Activated CD4-positive, CD25-positive, alpha-beta regulatory T cell treated with anti-CD3 and anti-CD28 coated beads, Interleukin-2, amount 50 U/mL, for 24 hours (primary cell): Measurements from ENCODE around the gene ACOT12.
"Not testable (repeated sequence)": the region's sequence is repeated elsewhere in the genome, so short reads cannot be mapped to it uniquely, and the experiment has no call there.

Experiments
- ATAC-seq, 2 donors: fragments of 150-1000 bp; cut with Tn5 transposase; one replicate each; pipeline ENCODE4 v1.10.0; 2021; ENCODE audit warnings: mild to moderate bottlenecking in 1 of 2, moderate library complexity in 1 of 2

ACOT12 gene

DNA sequence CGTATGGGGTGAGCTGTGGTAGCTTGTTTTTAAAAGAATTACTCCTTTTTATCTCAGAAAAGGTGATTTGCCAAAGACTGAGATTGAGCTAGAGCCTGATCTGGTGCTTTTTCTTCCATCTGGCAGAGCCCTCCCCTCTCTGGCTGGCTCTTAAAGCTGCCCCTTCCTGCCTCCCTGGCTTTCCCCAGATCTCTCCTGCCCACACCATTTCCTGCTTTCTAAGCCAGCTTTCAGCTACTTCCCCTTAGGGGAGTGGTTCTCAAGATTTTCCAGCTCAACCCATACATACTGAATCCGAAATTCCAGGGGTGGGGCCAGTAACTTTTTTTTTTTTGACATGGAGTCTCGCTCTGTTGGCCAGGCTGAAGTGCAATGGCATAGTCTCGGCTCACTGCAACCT, 4.8 kb upstream of the ACOT12 start:
- no peak for ATAC-seq

DNA sequence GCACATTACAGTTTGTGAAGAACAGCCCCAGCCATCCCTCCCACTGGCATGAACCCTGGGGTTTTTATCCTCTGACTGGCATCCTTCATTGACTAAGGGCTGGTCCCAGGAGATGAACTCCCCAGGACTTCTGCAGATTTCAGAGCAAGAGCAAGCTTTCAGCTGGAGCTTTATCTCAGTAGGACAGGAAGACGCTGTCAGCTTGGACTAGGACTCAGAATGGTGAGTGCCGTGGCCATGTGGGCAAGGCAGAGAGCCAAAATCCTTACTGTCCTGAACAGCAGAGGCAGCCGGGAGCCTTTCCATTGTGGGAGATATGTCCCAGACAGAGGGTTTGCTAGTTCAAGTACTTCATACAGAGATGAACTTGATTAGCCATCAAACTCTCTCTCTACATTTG, 3.2 kb upstream of the ACOT12 start:
- ATAC-seq, result no peak

DNA sequence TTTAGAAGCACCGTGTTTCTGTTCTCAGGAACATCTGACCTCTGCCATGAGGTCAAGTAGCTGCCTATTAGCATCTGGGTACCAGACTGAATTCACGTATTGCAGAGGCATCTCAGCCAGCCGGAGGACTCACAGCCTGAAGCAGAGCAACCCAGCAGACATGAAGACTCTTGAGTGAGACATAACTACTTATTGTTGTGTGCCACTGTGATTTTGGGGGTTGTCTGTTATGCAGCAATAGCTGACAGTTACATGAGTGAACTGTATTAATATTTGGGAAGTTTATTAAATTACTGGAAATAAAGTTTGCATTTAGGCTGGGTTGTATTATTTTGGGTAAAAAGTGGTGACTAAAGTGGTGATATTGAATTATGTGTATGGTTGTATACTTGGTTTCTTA, 1.3 kb upstream of the ACOT12 start:
- no peak for ATAC-seq

DNA sequence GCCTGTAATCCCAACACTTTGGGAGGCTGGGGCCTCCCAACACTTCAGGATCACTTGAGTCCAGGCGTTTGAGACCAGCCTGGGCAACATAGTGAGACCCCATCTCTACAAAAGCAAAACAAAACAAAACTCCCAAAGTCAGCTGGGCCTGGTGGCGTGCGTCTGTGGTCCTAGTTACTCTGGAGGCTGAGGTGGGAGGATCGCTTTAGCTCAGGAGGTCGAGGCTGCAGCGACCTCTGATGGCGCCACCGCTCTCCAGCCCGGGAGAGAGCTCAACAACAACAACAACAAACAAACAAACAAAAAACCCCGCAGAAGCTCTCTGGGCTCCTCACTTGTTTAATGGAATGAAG, 528 bp downstream of the ACOT12 start:
- ATAC-seq, result no peak

DNA sequence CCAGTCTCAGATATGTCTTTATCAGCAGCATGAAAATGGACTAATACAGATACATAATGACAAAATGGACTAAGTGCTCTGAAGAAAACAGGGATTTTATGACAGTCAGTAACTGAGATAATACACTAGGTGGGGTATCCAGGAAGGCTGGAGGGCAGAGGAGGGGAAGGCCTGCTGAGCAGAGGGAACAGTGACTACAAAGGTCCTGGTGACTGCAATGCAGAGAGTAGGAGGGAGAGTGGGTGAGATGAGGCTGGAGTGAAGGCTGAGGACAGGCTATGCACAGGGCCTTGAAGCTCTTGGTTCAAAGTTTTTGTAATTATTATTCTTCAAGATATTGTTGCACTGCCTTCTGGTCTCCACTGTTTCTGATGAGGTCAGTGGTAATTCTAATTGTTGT, 4.9 kb downstream of the ACOT12 start:
- ATAC-seq, result no peak

DNA sequence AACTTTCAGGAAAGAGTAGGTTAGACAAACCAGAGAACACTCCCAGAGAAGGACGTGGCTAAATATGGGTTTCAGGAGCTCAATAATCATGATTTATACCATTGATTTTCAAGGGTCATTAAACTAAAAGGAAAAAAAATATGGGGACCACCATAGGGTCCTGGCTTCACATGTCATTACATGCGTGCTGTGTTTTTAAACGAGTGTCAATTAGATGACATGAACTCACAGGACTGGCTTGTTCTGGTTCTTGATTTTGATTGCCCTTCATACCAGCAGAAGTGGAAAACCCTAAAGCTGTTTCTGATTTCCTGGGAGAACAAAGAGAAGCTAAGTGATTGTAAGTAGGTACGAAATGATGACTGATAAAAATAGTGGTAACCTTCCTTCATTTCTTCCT, 5.8 kb downstream of the ACOT12 start:
- no peak for ATAC-seq

DNA sequence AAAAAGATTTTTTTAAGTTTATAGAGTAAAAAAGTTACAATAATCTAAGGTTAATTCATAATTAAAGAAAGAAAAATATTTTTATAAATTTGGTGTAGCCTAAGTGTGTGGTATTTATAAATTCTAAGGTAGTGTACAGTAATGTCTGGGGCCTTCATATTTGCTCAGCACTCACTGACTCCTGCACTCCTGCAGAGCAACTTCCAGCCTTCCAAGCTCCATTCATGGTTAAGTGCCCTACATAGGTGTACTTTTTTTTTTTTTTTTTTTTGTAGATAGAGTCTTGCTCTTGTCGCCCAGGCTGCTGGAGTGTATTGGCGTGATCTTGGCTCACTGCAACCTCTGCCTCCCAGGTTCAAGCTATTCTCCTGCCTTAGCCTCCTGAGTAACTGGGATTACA, 10.1 kb downstream of the ACOT12 start:
- no peak for ATAC-seq

DNA sequence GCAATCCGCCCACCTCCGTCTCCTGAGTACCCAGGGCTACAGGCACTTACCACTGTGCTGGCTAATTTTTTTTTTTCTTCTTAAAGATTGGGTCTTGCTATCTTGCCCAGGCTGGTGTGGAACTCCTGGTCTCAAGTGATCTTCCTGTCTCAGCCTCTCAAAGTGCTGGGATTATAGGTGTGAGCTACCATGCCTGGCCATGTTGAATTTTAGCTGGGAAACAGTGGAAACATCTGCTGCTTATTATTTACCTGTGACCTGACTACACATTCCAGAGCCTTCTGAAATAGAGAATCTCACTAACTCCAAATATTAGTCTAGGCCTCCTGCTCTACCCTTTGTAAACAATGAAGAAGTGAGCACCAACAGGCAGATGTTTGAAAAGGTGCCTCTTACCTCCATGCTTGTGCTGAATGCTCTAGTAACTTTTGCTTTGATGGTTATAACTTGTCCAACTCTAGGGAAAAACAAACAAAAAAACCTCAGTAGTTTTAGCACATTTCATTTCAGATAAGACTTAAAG, 22.5 kb downstream of the ACOT12 start:
- no peak for ATAC-seq

DNA sequence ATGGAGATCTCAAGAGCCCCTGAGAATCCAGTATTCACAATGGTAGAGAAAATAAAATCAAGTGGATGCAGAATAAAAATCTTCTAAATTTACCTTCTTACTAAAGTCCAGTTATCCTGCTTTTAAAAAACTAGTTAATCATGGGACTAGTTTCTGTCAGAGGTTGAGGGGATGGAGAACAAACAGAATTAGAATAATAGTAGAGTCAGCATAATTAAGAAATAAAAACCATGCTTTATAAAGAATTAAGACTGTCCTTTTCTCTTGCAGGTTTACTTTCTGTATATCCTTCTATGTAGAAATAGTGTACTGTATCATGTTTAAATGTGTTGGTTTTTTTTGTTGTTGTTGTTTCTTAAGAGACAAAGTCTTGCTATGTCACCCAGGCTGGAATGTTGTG, 23.0 kb downstream of the ACOT12 start:
- no peak for ATAC-seq

DNA sequence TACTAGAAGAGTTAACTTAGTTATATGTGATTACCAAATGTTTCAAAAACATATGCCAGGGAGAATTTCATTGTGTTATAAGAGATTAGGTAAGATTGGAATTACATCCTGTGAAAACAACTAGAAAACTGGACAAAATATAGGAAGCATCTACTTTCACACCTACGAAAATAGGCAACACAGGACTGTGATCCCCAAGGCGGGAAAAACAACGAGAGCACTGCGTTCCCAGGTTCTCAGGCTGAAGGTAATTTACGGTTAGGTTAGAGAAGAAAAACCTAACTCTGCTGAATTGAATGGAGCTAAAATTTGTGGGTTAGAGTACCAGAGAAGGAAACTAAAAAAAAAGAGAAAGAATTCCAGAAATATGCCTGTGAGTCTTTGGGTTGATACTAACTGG, 28.4 kb downstream of the ACOT12 start:
- no peak for ATAC-seq

DNA sequence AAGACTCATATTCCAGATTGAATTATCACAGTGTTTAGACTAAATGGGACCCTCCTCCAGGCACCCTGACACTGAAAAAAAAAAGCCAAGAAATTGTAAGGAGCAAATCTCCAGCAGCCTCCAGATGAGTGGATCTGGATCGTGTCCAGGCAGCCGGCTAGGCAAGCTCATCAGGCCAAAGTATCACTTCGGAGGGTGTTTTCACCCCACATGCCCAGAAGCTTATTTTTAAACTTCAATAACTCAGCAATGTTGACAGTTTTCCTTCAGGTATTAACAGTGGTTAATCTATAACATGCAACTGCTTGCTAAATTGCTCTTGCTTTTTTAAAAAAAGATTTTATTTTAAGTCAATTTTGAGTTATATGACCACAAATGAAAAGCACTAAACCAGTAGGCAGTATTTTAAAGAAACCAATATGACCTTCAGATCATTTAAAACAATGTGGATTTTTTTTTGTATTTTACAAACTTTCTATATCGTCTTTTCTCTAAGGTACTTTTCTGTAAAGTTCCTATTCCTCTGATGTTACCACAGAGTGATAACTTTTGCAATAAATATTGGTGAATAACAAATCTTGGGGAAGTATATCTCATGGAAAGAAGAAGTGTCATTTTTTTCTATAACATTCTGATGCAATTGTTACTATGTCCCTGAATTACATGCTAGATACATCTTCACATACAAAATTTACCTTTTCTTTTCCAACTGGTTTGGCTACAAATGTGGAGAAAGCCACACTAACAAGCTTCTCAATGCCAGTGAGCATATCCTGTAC, 30.7 kb downstream of the ACOT12 start:
- ATAC-seq, result no peak

DNA sequence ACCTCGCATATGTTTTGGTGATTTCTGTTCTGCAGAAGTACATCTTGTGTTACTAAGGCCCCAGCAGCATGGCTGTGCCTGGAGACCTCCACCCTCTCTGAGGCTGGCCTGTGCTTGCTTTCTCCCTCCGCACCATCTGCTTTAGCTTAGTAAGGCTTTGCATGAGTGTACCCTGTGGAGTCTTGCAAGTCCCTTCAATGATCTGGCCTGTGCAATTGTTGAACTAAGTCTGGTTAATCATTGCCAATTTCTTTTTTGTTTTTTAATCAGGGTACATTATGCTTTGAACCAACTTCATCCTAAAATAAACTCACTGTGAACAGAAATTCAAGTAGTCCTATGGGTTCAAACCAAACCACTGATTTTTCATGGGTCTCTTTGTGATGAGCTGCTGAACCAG, 32.3 kb downstream of the ACOT12 start:
- no peak for ATAC-seq

DNA sequence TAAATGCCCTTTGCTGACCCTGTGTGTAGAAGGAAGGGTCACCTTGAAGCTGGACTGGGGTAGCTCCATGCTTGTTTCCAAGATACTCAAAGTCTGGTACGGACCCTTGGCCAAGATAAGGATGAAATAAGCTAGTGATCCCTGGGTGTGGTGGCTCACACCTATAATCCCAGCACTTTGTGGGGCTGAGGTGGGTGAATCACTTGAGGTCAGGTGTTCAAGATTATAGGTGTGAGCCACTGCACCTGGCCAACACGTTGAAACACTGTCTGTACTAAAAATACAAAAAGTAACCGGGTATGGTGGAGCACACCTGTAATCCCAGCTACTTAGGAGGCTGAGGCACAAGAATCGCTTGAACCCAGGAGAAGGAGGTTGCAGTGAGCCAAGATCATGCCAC, 33.3 kb downstream of the ACOT12 start:
- ATAC-seq, result no peak

DNA sequence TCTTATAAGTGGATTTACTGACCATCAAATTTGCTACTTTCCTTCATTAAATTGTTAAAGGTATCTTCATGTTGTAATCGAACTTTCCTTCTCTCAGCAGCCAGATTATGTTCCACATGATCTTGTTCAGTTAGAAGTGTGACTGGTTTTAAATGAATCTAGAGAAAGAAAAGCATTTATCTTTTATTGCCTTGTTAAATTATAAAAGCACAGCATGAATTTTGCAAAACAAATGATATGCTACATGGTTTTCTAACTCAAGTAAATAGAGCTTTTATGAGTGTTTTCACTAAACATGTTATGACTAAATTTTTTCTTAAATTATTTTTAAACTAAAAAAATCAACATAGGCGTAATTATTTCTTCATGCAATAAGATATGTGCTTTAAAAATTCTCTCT, 34.1 kb downstream of the ACOT12 start:
- no peak for ATAC-seq

DNA sequence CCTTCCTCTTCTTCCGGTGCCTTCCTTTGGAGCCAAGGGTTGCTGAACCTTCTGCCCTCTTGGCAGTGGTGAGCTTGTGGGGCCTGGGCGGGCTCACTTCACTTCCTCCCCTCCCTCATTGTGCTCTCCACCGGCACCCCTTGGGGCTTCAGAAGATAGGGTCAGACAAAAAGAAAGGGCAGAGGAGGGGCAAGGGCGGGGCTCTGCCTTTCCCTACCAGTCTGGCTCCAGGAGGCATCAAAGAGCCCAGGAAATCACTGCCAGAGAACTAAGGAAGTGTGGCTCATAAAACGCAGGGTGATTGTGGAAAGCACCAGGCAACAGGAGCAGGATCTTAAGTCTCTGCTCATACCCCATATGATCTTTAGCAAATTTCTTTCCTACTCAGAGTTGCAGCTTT, 34.8 kb downstream of the ACOT12 start:
- no peak for ATAC-seq

DNA sequence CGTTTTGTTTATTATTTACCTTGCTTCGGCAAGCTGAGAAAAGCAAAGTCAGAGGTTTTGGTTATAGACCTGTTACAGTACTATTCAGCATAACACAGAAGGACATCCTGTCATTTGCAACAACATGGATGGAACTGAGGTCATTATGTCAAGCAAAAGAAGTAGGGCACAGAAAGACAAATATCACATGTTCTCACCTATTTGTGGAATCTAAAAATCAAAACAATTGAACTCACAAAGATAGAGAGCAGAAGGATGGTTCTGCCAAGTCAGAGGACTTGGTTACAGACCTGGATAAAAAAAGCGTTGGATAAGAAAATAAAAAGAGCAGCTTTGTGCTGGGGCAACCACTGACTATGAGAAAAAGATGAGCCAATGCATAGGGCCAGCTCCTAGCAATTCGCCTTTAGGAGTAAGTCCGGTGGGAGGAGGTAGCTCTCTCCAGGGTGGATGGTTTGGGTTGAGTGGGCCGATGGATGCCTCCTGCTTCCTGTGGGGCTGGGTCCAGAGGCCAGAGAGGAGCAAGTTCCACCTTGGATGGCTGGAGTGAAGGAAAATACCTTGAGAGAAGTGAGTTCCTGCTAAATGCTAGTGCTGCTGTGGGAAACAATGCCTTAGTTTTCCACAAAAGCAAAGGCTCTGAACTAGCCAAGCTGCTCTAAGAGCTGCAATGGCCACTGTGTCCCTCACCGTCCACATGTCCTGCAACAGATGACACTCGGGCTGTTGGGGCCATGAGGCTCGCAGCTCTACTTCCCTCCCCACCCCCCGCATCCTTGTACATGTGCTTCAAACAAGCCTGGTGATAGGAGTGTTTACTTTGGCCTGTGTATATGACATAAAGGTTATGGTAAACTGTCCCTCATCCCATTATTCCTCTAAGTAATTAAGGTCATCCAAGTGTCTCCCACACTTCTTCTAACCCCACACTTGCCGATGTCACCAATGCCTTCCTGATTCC, 38.4 kb downstream of the ACOT12 start:
- no peak for ATAC-seq

DNA sequence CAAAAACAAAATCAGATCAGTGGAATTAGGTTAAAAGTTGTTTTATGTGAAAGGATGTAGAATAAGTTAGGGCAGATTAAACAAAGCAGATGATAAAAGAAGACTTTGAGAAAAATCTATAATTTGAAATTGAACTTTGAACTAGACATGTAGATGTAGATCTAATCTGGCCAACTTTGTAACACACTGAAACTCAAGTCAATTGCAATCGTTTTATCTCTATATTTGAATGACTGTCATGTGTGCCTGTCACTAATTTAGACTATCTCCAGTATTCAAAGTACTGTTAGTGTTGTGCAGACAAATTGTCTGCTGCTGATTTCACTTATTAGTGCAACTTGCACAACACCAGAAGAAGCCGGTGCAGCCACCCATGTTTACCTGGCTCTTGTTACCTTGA, 39.8 kb downstream of the ACOT12 start:
- ATAC-seq, result no peak

DNA sequence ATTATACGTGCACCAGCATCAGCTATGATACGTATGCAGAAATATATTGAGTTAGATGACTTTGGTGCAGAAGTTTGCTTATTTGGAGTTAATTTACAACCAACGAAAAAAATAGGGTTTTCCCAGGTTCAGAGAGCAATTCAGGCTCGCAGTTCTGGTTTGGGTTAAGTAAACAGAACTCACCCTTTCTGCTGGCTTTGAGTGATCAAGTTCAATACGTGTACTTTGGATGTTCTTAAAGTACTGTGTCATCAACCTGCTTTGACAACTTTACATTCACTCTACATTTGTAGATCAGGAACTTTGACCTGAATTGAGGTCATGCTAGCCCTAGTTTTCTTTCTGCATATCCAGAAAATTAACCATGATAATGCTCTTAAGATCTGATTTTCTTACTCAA, 40.7 kb downstream of the ACOT12 start:
- ATAC-seq, result no peak

DNA sequence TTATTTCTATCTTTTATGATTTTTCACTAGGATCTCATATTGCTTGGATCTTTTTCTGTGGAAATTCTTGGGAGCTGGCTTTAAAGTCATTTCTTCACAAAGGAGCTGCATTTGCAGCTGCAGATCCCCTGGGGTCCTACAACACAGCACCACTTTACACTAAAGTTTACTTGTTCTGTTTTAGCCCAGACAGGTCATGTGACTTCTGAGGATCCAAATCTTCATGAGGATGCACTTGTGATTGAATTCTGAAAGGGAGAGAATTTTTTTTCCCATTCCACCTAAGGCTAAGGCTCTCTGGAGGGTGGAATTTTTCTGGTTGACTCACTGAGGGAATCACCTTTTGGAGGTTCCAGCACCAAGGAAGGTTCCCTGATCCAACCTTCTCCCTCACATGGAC, 43.4 kb downstream of the ACOT12 start:
- no peak for ATAC-seq

DNA sequence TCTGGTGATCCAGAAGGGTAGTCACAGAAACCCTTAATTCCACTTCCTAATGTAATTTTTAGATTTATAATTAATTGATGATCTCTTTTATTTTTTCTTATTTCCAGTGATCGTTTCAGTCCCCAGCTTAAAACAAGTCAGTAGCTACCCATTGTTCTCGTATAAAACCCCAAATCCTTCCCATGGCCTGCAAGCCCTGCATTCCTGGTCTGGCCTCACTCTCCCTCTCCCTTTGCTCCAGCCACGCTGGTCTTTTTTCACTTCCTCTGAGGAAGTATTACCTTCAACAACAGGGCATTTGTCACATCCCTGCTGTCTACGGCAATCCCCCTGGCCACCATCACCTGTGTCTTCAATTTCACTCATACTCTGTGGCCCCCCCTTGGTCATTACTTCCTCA, 44.8 kb downstream of the ACOT12 start:
- no peak for ATAC-seq

DNA sequence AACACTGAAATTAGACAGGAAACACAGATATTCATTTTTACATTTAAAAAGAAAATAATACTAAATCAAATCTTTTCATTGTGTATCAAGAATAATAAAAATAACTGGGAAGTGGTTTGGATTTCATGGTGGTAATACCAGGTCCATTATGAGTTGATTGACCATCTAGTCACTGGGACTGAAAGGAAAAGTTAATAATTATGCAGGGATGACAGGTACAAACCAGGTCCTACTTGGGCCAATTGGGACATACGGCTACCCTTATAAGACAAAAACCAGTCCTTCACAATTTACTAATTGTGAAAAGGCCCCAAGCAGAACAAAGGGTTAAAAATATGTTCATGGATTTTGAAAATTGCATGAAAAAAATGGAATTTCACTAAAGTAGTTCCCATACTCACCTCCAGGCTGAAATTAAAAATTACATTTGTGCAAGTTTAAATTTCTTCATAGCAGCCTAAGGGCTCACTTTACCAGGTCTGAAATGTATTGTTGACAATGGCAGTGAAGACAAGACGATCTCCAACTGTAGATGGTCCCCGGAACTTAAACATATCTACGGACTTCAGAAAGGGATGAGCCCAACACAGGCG, 48.4 kb downstream of the ACOT12 start:
- ATAC-seq, result no peak

DNA sequence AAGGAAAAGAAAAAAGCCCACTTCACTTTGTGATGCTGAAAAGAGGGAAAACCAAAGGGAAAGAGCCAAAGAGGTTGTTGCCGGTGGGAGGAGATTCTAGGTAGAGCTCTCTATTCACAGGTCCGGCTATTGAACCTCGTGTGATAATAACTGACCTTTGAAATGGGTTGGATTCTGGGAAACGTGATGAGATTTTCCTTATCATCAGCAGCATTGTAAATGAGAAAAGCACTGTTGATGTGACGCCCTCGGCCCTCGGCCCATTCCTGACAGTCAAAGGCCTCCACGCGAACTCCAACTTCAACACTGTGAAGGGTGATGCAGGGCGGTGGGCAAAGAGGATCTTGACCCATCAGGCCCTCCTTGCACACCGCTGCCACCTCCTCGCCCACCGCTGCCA, 49.2 kb downstream of the ACOT12 start:
- no peak for ATAC-seq

DNA sequence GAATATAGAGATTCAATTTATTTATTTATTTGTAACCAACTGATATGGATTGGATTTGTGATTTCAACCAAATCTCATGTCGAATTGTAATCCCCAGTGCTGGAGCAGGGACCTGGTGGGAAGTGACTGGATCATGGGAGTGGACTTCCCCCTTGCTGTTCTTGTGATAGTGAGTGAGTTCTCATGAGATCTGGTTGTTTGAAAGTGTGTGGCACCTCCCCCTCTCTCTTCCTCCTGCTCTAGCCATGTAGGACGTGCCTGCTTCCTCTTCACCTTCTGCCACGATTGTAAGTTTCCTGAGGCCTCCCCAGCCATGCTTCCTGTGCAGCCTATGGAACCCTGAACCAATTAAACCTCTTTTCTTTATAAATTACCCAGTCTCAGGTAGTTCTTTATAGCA, 55.7 kb downstream of the ACOT12 start:
- not testable (repeated sequence) for ATAC-seq

DNA sequence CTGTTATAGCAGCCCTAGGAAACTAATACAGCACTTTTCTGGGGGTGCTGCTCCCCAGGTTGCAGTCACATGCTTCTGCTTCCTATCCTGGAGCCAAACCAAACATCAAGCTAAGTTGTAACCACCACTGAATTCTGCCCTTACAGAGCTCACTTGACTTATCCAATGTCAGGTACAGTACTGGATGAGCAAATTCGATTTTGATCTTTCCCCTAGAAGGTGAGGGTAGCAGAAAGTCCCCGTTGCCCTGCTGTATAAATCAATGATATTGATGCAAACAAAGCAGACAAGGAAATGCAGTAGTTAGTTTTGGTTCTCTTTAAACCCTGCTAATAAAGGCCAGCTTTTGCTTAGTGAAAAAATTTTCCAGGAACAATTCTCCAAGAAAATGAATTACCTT, 56.1 kb downstream of the ACOT12 start:
- ATAC-seq, result no peak
